SK-N-SH (cell line): ENCODE results near the gene MAPT. TPM values are rescaled to one million over a fixed set of nuclear protein-coding genes. Genes with fewer than 3 reads are reported as not detected.

Experiments used
- CTCF ChIA-PET: fragments of 300-600, 350-600 bp; formaldehyde crosslinking; extraction: SDS; loops from one replicate; lab custom pipeline; 2021; lab: Yijun Ruan, JAX
- POLR2A ChIA-PET: fragments of 350-600 bp; sonication (Branson Sonifier 250); formaldehyde crosslinking; extraction: SDS; loops from one replicate; lab custom pipeline; 2020; ENCODE audit warnings: antibody characterized with exemption, inconsistent platforms; lab: Yijun Ruan, JAX
- DNase-seq: peaks from one replicate; pipeline ENCODE4 v3.0.0; 2012
- H2AFZ ChIP-seq: fragments of 200-600 bp; sonication (generic); 2 replicates; pipeline ENCODE4 v1.8.1; 2016; ENCODE audit warnings: antibody characterized with exemption, mild to moderate bottlenecking, low read depth
- H3F3A ChIP-seq: fragments of 200-600 bp; sonication (generic); replicated peaks from 2 replicates; pipeline ENCODE3; 2016; ENCODE audit warnings: antibody characterized with exemption, mild to moderate bottlenecking; ENCODE audit not compliant: insufficient read depth
- H3K27ac ChIP-seq, 2 experiments: fragments of 200-500 bp in 1 of 2; fragments of 200-600 bp in 1 of 2; sonication (Bioruptor generic) in 1 of 2; sonication (generic), shearing (Covaris generic) in 1 of 2; 2 replicates each; pipeline versions ENCODE4 v1.5.1 to v1.6.1; 2014 to 2016; ENCODE audit warnings: low read depth in 2 of 2, inconsistent platforms in 1 of 2, low read length in 1 of 2, mild to moderate bottlenecking in 1 of 2, mixed read lengths in 1 of 2
- H3K27me3 ChIP-seq: fragments of 200-600 bp; sonication (generic), shearing (Covaris generic); 2 replicates; pipeline ENCODE4 v1.6.1; 2016; ENCODE audit warnings: mixed run types; ENCODE audit not compliant: insufficient read depth
- H3K36me3 ChIP-seq, 2 experiments: fragments of 200-500 bp in 1 of 2; fragments of 200-600 bp in 1 of 2; sonication (Bioruptor generic) in 1 of 2; sonication (generic) in 1 of 2; replicated peaks in 1 of 2; 2 replicates each; pipeline versions ENCODE3 to v1.5.1; 2014 to 2016; ENCODE audit warnings: low read length in 1 of 2, mild to moderate bottlenecking in 1 of 2; ENCODE audit not compliant: insufficient read depth in 2 of 2, control insufficient read depth in 1 of 2
- H3K4me1 ChIP-seq, 2 experiments: fragments of 200-500 bp in 1 of 2; fragments of 200-600 bp in 1 of 2; sonication (Bioruptor generic) in 1 of 2; sonication (generic), shearing (Covaris generic) in 1 of 2; 2 replicates each; pipeline versions ENCODE4 v1.5.1 to v1.6.1; 2014 to 2016; ENCODE audit warnings: low read depth in 1 of 2, low read length in 1 of 2, mixed run types in 1 of 2; ENCODE audit not compliant: insufficient read depth in 2 of 2, control insufficient read depth in 1 of 2
- H3K4me2 ChIP-seq: fragments of 200-600 bp; sonication (generic), shearing (Covaris generic); 2 replicates; pipeline ENCODE4 v1.6.1; 2017; ENCODE audit warnings: mixed run types
- H3K4me3 ChIP-seq, 2 experiments: fragments of 200-500 bp in 1 of 2; fragments of 200-600 bp in 1 of 2; sonication (Bioruptor generic) in 1 of 2; sonication (generic), shearing (Covaris generic) in 1 of 2; 2 replicates each; pipeline versions ENCODE4 v1.5.1 to v1.8.1; 2014 to 2016; ENCODE audit warnings: low read depth in 2 of 2, inconsistent platforms in 1 of 2, low read length in 1 of 2, mild to moderate bottlenecking in 1 of 2, mixed read lengths in 1 of 2, moderate library complexity in 1 of 2
- H3K79me2 ChIP-seq: fragments of 200-600 bp; sonication (generic); 2 replicates; pipeline ENCODE4 v1.8.1; 2017; ENCODE audit warnings: mild to moderate bottlenecking; ENCODE audit not compliant: insufficient read depth
- H3K9ac ChIP-seq: fragments of 200-600 bp; sonication (generic); 2 replicates; pipeline ENCODE4 v1.6.1; 2017; ENCODE audit warnings: mixed run types
- H3K9me2 ChIP-seq: fragments of 200-600 bp; sonication (generic); 2 replicates; pipeline ENCODE4 v1.6.1; 2017; ENCODE audit warnings: mixed run types
- H3K9me3 ChIP-seq: fragments of 200-600 bp; sonication (generic); 2 replicates; pipeline ENCODE4 v1.6.1; 2017; ENCODE audit warnings: mixed run types, mild to moderate bottlenecking, moderate library complexity
- H4K20me1 ChIP-seq: fragments of 200-600 bp; sonication (generic); 2 replicates; pipeline ENCODE4 v1.6.1; 2017; ENCODE audit warnings: mild to moderate bottlenecking, mixed run types; ENCODE audit not compliant: insufficient read depth
- CHD2 ChIP-seq: fragments of 150-350 bp; IDR thresholded peaks from 2 replicates; pipeline ENCODE4 v1.6.1; 2018; ENCODE audit warnings: low read length; ENCODE audit not compliant: partially characterized antibody
- ELF1 ChIP-seq: IDR thresholded peaks from 2 replicates; pipeline ENCODE4 v1.4.0; 2012
- EP300 ChIP-seq, 2 experiments: IDR thresholded peaks; 2 replicates each; pipeline versions ENCODE4 v1.4.0 to v1.6.1; 2012; ENCODE audit warnings: borderline replicate concordance in 1 of 2, low read depth in 1 of 2, low read length in 1 of 2
- FOXJ3 ChIP-seq: sonication (generic); formaldehyde crosslinking; IDR thresholded peaks from 2 replicates; pipeline ENCODE4 v1.5.1; 2020; ENCODE audit warnings: mild to moderate bottlenecking, missing genetic modification reagents
- JUND ChIP-seq: IDR thresholded peaks from 2 replicates; pipeline ENCODE4 v1.4.0; 2012
- MXI1 ChIP-seq: IDR thresholded peaks from 2 replicates; pipeline ENCODE4 v1.6.1; 2012; ENCODE audit warnings: mild to moderate bottlenecking, low read depth, low read length, improper control_type of control experiment
- NFIC ChIP-seq: IDR thresholded peaks from 2 replicates; pipeline ENCODE4 v1.4.0; 2012; ENCODE audit warnings: borderline replicate concordance
- PBX3 ChIP-seq: IDR thresholded peaks from 2 replicates; pipeline ENCODE4; 2012
- RFX5 ChIP-seq: IDR thresholded peaks from 2 replicates; pipeline ENCODE4 v1.6.1; 2012; ENCODE audit warnings: mild to moderate bottlenecking, improper control_type of control experiment, low read length
- RXRA ChIP-seq: IDR thresholded peaks from 2 replicates; pipeline ENCODE4 v1.4.0; 2012; ENCODE audit warnings: low read depth, mild to moderate bottlenecking, borderline replicate concordance
- SIN3A ChIP-seq: IDR thresholded peaks from 2 replicates; pipeline ENCODE4 v1.6.1; 2012; ENCODE audit warnings: low read depth, mild to moderate bottlenecking, low read length, moderate library complexity, borderline replicate concordance
- SMC3 ChIP-seq: IDR thresholded peaks from 2 replicates; pipeline ENCODE4 v1.6.1; 2012; ENCODE audit warnings: low read depth, low read length, improper control_type of control experiment
- TCF12 ChIP-seq: IDR thresholded peaks from 2 replicates; pipeline ENCODE4 v1.4.0; 2012
- TEAD4 ChIP-seq: IDR thresholded peaks from 2 replicates; pipeline ENCODE4 v1.4.0; 2012; ENCODE audit warnings: mild to moderate bottlenecking, borderline replicate concordance; ENCODE audit not compliant: insufficient read depth
- USF1 ChIP-seq: IDR thresholded peaks from 2 replicates; pipeline ENCODE4 v1.4.0; 2012; ENCODE audit warnings: low read depth, borderline replicate concordance
- ZBTB33 ChIP-seq: IDR thresholded peaks from 2 replicates; pipeline ENCODE4 v1.4.0; 2012; ENCODE audit warnings: low read depth, borderline replicate concordance
- WGBS: methylation state at CpG from one replicate; pipeline ENCODE4 v1.1.6; 2017; ENCODE audit warnings: low lambda C conversion rate; 5-methylcytosine and 5-hydroxymethylcytosine counted together
- polyA plus RNA-seq, 3 experiments: library from polyadenylated mRNA; depleted of rRNA; stranded (reverse); fragments of >200 nt; gene quantifications; 2 replicates each; pipeline ENCODE4 v1.2.3, GENCODE V29; 2012

The MAPT gene
- polyA plus RNA-seq, 1 of the 3 experiments (the other 2 are of a cell fraction), result 0.74 TPM

GRCh38 chr17:45997624-45998023, 103.3 kb downstream of the MAPT start:
- Histone ChIP-seq H3K27me3 (no peaks in the 10 kb centered on the region), H2AFZ (no peak overlapping the region; the same call in 1 of the 2 replicates), H3K36me3 (no peaks in the 10 kb centered on the region), H3K9me3 (no peaks in the 10 kb centered on the region), H4K20me1 (no peaks in the 10 kb centered on the region), H3K4me1 (no peaks in the 10 kb centered on the region; a peak in 1 of 4 replicates), H3K79me2 (no peaks in the 10 kb centered on the region), H3K9ac (no peak overlapping the region), H3F3A (no peaks in the 10 kb centered on the region), H3K4me3 (no peak overlapping the region), H3K9me2 (no peaks in the 10 kb centered on the region), H3K4me2 (no peak overlapping the region; the same call in 1 of the 2 replicates), H3K27ac (no peak overlapping the region)
- ChIA-PET CTCF (interaction anchor here (0.6 to 8.5 kb wide), 4 partner anchors 43 to 838 kb away, joined by 3 to 104 read pairs (median 4); no protein-coding TSS in a partner anchor), POLR2A (no interaction called here)
- 76% methylated on average over 9 of the region's 9 CpGs for WGBS
- no peak for DNase-seq
- TF ChIP-seq TEAD4 (no peak), FOXJ3 (CRISPR knock-in tag) (no peak), USF1 (no peak), PBX3 (no peak), ZBTB33 (no peak), RFX5 (no peak), EP300 (IDR thresholded peaks at IDR 0.05; ENCODE audit: borderline replicate concordance in 1 of 2, low read depth in 1 of 2, low read length in 1 of 2) (no peak), NFIC (no peak), CHD2 (no peak), ELF1 (no peak), MXI1 (no peak)

- Histone ChIP-seq H3K4me3 (no peak within 1 kb of the TSS), H3F3A (no peaks in the 10 kb centered on the region), H3K9me3 (no peaks in the 10 kb centered on the region), H3K9ac (no peak within 1 kb of the TSS), H3K27me3 (no peaks in the 10 kb centered on the region), H4K20me1 (no peaks in the 10 kb centered on the region), H3K4me2 (no peak within 1 kb of the TSS), H3K27ac (no peak within 1 kb of the TSS), H3K36me3 (no peaks in the 10 kb centered on the region), H3K4me1 (peaks cover 0 to 8% of the 10 kb centered on the region in 2 experiments; a peak in 1 of 4 replicates), H3K9me2 (no peaks in the 10 kb centered on the region), H3K79me2 (no peaks in the 10 kb centered on the region), H2AFZ (no peak within 1 kb of the TSS)
- no peak for DNase-seq
- ChIA-PET CTCF (interaction anchor here (0.6 to 8.5 kb wide), 6 partner anchors 8 to 214 kb away, joined by 3 to 104 read pairs (median 32); partner anchors contain the start of gene KANSL1), POLR2A (interaction anchor here (0.9 kb wide), 1 partner anchor 164 kb away, joined by 3 read pairs; no protein-coding TSS in a partner anchor)
- WGBS, result 80% methylated on average over 8 of the region's 8 CpGs
- TF ChIP-seq RXRA (no peak), USF1 (no peak), EP300 (IDR thresholded peaks at IDR 0.05; ENCODE audit: borderline replicate concordance in 1 of 2, low read depth in 1 of 2, low read length in 1 of 2) (no peak), JUND (no peak), TCF12 (no peak), SMC3 (no peak), MXI1 (no peak), ZBTB33 (no peak), RFX5 (no peak), SIN3A (no peak), PBX3 (no peak)
Measured at GRCh38 chr17:45998987-45999899, 104.9 kb downstream of the MAPT start, which contains the start of gene STH. TSS of gene STH (plus strand) at chr17:45999250. CDS start at chr17:45999280, 30 bp downstream.
